ENCODE results near the gene GRK5. TPM values are rescaled to one million over a fixed set of nuclear protein-coding genes. Genes with fewer than 3 reads are reported as not detected.

The GRK5 gene
- polyA plus RNA-seq, 1 experiment, result 20.8 TPM

DNA sequence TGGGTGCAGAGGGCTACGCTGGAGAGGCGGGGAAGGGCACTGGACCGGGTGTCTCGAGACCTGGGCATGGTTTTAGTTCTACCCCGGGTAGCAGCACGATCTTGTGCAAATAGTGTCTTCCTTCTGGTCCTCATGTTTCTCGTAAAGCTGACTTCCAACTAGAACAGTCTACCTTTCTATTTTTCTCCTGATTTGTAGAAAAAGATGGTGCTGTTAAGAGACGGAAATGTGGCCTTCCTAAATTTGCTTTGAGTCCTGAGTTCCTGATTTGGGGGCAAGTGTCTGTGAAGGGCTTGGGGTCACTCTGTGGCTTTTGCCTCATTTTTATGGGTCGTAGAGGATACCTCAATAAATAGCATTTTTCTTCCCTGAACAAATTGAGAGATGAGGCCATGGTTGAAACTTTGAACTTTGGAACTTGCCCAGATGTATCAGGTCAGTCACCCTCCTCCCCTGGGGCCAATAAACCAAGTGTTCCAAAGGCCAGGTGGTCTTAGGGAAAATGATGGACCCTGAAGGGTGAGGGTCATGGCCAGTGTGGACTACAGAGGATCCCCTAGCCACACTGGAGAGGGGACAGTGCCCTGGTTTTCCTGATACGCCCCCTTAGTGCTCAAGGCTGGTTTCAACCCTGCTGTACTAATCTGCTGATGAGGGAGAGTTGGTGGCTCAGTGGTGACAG, 45.2 kb downstream of the GRK5 start:
- H3K4me3 ChIP-seq (ENCODE audit: low read depth, low read length), result no peak overlapping the region

GRCh38 chr10:119253433-119254174, 46.2 kb downstream of the GRK5 start:
- no peak overlapping the region for H3K4me3 ChIP-seq (ENCODE audit: low read depth, low read length)
- POLR2A ChIA-PET, result interaction anchor here (0.5 to 0.8 kb wide), 3 partner anchors 41 to 1149 kb away, joined by 6 to 10 read pairs (median 6); no protein-coding TSS in a partner anchor
- H3K27me3 ChIP-seq (ENCODE audit: control insufficient read depth, insufficient read depth, low read length), result no peaks in the 10 kb centered on the region
- CTCF ChIA-PET, result interaction anchor here (0.6 to 6.8 kb wide), 6 partner anchors 18 to 561 kb away, joined by 3 to 42 read pairs (median 3); partner anchors contain the start of gene GRK5
- DNase-seq (ENCODE audit: low read depth), result peak; percentile 92
- peak; percentile 47 for TF ChIP-seq CTCF (IDR thresholded peaks at IDR 0.05; ENCODE audit: insufficient read depth, low read depth, low read length)
- no peaks in the 10 kb centered on the region for H3K36me3 ChIP-seq (ENCODE audit: control insufficient read depth, insufficient read depth, low read length)

More for the DNA sequence above, 45.2 kb downstream of the GRK5 start:
- TF ChIP-seq CTCF (IDR thresholded peaks at IDR 0.05; ENCODE audit: insufficient read depth, low read depth, low read length), result no peak
- DNase-seq (ENCODE audit: low read depth), result no peak
- POLR2A ChIA-PET, result interaction anchor here (0.5 to 0.8 kb wide), 2 partner anchors 40 to 41 kb away, joined by 6 read pairs; no protein-coding TSS in a partner anchor
- Histone ChIP-seq H3K36me3 (ENCODE audit: control insufficient read depth, insufficient read depth, low read length) (no peaks in the 10 kb centered on the region), H3K27me3 (ENCODE audit: control insufficient read depth, insufficient read depth, low read length) (no peaks in the 10 kb centered on the region)
- CTCF ChIA-PET, result interaction anchor here (0.6 to 6.8 kb wide), 6 partner anchors 45 to 354 kb away, joined by 3 to 42 read pairs (median 3); partner anchors contain the start of gene GRK5

DNA sequence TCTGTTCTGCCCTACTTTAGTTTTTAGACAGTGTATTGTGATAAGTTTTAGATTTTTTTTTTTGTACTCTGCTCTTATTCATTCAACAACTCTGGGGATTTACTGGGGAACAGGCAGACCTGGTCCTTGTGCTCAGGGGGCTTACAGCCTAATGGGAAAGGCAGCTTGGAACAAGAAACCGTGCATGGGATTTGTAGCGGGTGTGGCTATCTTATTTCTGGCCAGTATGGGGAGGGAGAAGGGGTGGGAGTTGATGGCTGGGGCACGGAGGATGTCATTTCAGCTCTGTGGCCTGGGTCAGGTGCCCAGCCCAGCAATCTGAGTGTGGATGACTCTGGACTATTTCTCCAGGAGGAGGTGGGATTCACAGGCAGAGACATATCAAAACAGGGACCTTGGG, 47.0 kb downstream of the GRK5 start:
- TF ChIP-seq CTCF (IDR thresholded peaks at IDR 0.05; ENCODE audit: insufficient read depth, low read depth, low read length), result no peak
- DNase-seq (ENCODE audit: low read depth), result no peak
- H3K36me3 ChIP-seq (ENCODE audit: control insufficient read depth, insufficient read depth, low read length), result no peaks in the 10 kb centered on the region
- POLR2A ChIA-PET, result no interaction called here
- no peaks in the 10 kb centered on the region for H3K27me3 ChIP-seq (ENCODE audit: control insufficient read depth, insufficient read depth, low read length)
- CTCF ChIA-PET, result interaction anchor here (0.7 to 6.8 kb wide), 3 partner anchors 17 to 46 kb away, joined by 3 to 42 read pairs (median 3); partner anchors contain the start of gene GRK5
- no peak overlapping the region for H3K4me3 ChIP-seq (ENCODE audit: low read depth, low read length)

- no peak for TF ChIP-seq CTCF (IDR thresholded peaks at IDR 0.05; ENCODE audit: insufficient read depth, low read depth, low read length)
- H3K36me3 ChIP-seq (ENCODE audit: control insufficient read depth, insufficient read depth, low read length), result no peaks in the 10 kb centered on the region
- H3K27me3 ChIP-seq (ENCODE audit: control insufficient read depth, insufficient read depth, low read length), result no peaks in the 10 kb centered on the region
- DNase-seq (ENCODE audit: low read depth), result no peak
- ChIA-PET POLR2A (no interaction called here), CTCF (interaction anchor here (6.8 kb wide), 1 partner anchor 48 kb away, joined by 42 read pairs; the partner anchor contains the start of gene GRK5)
- no peak overlapping the region for H3K4me3 ChIP-seq (ENCODE audit: low read depth, low read length)
Observed at GRCh38 chr10:119256030-119256429, 48.7 kb downstream of the GRK5 start.

- H3K27me3 ChIP-seq (ENCODE audit: control insufficient read depth, insufficient read depth, low read length), result no peaks in the 10 kb centered on the region
- H3K36me3 ChIP-seq (ENCODE audit: control insufficient read depth, insufficient read depth, low read length), result no peaks in the 10 kb centered on the region
- ChIA-PET POLR2A (no interaction called here), CTCF (no interaction called here)
- H3K4me3 ChIP-seq (ENCODE audit: low read depth, low read length), result no peak overlapping the region
- TF ChIP-seq CTCF (IDR thresholded peaks at IDR 0.05; ENCODE audit: insufficient read depth, low read depth, low read length), result no peak
- no peak for DNase-seq (ENCODE audit: low read depth)
Observed at GRCh38 chr10:119256897-119257296, 49.5 kb downstream of the GRK5 start.

Data from BJ (cell line).